Brain pericyte (primary cell): Measurements from ENCODE around the gene DNAJC30.

ENCODE experiments used
- DNase-seq: peaks from one replicate; pipeline ENCODE4 v3.0.0-alpha.2; 2012; ENCODE audit warnings: low read depth, low spot score

Gene DNAJC30

GRCh38 chr7:73708961-73709549 is 25.8 kb upstream of the DNAJC30 start:
- DNase-seq: no peak

GRCh38 chr7:73707045-73707631 is 23.9 kb upstream of the DNAJC30 start:
- DNase-seq: no peak

- no peak for DNase-seq
Measured at GRCh38 chr7:73706126-73707044, 23.1 kb upstream of the DNAJC30 start.

GRCh38 chr7:73705551-73705920 is 22.3 kb upstream of the DNAJC30 start:
- DNase-seq: no peak

GRCh38 chr7:73704640-73705550 is 21.6 kb upstream of the DNAJC30 start:
- peak; percentile 84 for DNase-seq

GRCh38 chr7:73703757-73704639 is 20.7 kb upstream of the DNAJC30 start:
- no peak for DNase-seq

- DNase-seq: no peak
Measured at GRCh38 chr7:73703225-73703624, 20.0 kb upstream of the DNAJC30 start.

GRCh38 chr7:73702665-73703064 is 19.4 kb upstream of the DNAJC30 start:
- no peak for DNase-seq

- DNase-seq: no peak
Measured at GRCh38 chr7:73702226-73702625, 19.0 kb upstream of the DNAJC30 start.

- no peak for DNase-seq
Measured at GRCh38 chr7:73701357-73701995, 18.2 kb upstream of the DNAJC30 start.

- DNase-seq: no peak
Measured at GRCh38 chr7:73700581-73701134, 17.4 kb upstream of the DNAJC30 start.

- no peak for DNase-seq
Measured at GRCh38 chr7:73700069-73700423, 16.8 kb upstream of the DNAJC30 start.

- DNase-seq: no peak
Measured at GRCh38 chr7:73699370-73700068, 16.3 kb upstream of the DNAJC30 start.

GRCh38 chr7:73698410-73698809 is 15.2 kb upstream of the DNAJC30 start:
- no peak for DNase-seq

GRCh38 chr7:73696372-73696771 is 13.1 kb upstream of the DNAJC30 start:
- no peak for DNase-seq

GRCh38 chr7:73690646-73691045 is 7.4 kb upstream of the DNAJC30 start:
- no peak for DNase-seq

- DNase-seq: no peak
Measured at GRCh38 chr7:73688288-73688687, 5.0 kb upstream of the DNAJC30 start.

- no peak for DNase-seq
Measured at GRCh38 chr7:73685311-73685710, 2.1 kb upstream of the DNAJC30 start.
